NCI-H1105 (cell line): ENCODE data around the gene TMOD2.

Experiments
- DNase-seq: peaks from one replicate; lab custom pipeline; 2025; lab: John Stamatoyannopoulos, UW

TMOD2 gene

DNA sequence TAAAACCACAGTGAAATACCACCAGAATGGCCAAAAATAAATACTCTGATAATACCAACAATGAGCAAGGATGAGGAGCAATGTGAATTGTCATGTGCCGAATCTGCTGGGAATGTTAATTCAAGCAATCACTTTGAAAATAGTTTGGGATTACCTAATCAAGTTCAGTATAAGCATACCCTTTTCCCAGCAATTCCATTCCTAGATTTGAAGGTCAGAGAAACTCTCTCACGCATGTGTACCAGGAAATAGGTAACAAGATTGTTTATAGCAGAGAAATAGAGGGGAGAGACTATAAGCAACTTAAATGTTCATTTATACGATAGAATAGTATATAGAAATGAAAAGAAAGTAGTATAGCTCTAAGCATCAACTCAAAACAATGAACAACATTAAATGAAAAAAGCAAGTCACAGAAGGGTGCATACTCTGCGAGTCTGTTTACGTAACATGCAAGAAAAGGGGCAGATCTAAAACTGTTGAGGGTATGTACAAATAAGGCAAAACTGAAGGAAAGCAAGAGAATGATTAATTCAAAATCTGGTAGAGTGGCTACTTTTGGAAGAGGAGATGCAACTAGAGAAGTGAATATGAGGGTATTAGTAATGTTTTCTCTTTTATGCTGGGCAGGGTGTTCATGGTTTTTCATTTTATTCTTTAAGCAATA lies 105.5 kb downstream of the TMOD2 start:
- no peak for DNase-seq

DNA sequence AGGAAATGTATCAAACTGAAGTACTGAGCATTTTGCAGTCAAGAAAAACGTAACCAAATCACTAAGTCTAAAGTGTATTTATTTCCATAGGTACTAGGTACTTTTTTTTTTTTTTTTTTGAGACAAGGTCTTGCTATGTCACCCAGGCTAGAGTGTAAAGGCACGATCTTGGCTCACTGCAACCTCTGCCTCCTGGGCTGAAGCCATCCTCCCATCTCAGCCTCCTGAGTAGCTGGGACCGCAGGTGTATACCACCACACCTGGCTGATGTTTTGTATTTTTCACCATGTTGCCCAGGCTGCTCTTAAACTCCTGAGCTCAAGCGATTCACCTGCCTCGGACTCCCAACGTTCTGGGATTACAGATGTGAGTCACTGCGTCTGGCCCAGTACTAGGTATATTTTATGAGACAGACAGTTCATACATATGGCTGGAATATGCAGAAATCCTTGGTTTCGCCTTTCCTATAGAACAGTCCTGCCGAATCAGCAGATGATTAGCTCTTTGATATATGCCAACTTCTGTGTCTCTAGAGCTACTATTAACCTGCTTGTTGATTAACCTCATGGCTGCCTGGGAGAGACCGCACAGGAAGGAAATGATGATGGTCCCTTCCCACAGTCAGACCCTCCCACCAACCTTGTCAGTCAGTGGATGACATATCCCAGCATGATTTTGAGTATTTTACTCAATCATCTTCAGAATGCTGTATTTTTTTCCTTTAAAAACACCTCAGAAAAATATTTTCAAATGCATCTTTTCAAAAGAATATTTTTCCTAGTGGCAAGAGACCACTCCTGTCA lies 110.4 kb downstream of the TMOD2 start:
- no peak for DNase-seq

DNA sequence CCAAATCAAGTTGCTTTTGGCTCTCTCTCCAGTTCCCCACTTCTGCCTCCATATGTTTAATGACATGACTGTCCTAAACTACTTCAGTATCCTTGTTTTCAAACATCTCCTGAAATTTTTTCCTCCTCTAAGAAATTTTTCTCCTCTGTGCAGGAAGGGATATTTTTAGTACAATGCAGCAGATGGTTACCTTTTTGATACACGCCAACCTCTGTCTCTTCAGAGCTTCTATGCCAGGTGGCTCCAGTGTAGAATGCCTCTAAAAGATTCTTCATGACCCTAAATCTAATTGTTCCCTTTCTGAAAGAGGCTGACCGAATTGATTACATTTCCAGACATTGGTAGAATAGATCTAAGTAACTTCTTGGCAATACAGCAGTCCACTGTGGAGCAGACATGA lies 111.7 kb downstream of the TMOD2 start:
- no peak for DNase-seq

DNA sequence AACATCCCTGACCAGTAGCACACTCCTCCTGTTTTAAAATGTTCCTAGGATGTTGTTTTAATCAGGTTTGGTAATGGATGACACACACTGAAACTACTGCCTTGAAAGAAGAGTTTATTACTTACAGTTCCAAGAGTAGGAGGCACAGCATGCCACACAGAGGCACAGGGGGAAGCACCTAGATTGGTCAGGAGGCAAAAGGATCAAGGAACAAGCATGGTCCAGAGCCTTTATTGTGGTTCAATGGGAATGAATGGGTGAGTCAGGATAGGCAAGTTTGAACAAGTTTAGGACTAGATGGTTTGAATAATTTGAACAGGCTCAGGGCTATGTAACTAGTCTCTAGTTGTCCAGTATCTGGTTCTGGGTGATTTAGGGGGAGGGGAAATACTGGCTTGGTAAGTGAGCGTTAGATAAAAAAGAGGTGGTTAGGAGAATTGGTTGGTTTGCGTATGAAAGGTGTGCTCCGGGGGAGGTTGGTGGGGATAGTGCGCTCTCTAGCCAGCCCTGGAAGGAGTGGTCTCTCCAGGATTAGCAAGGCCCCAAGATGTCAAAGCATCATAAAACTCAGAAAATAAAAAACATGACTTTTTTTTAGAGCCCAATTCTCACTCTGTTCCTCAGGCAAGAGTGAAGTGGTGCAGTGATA lies 113.1 kb downstream of the TMOD2 start:
- no peak for DNase-seq

DNA sequence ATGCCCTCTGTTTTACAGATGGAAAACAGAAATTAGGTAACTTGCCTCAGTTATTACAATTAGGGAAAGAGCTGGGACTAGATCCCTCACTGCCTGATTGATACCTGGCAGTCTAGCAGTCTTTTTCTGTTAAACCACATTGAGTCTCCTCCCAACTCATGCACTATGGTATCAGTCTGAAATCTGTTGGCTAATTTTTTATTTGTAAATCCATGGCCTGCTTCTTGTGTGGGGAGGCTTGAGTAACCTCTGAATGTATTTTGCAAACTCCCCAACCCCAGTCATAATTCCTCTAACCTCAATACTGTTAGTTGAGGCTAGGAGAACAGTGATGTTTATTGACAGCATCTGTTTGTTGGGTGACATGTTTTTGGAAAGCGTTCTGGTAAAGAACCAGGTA lies 113.9 kb downstream of the TMOD2 start:
- DNase-seq = no peak
